Smooth muscle cell (in vitro differentiated cells): ENCODE data around the gene PDE10A. TPM values are rescaled to one million over a fixed set of nuclear protein-coding genes. Genes with fewer than 3 reads are reported as not detected.

Experiments used
- DNase-seq: peaks from one replicate; lab custom pipeline; 2025; ENCODE audit not compliant: unreplicated experiment; lab: John Stamatoyannopoulos, UW
- H2AFZ ChIP-seq: fragments of 200-600 bp; sonication (generic); 2 replicates; pipeline ENCODE4 v1.6.0; 2016; ENCODE audit warnings: antibody characterized with exemption, low read depth, mild to moderate bottlenecking
- H3F3A ChIP-seq: fragments of 200-600 bp; sonication (generic); 2 replicates; pipeline ENCODE4 v1.6.0; 2017; ENCODE audit warnings: antibody characterized with exemption, low read depth
- H3K27ac ChIP-seq: fragments of 200-600 bp; sonication (generic); 2 replicates; pipeline ENCODE4 v1.5.1; 2016; ENCODE audit warnings: low read depth, mild to moderate bottlenecking
- H3K27me3 ChIP-seq: fragments of 200-600 bp; sonication (generic); 2 replicates; pipeline ENCODE4 v1.6.1; 2016; ENCODE audit warnings: low read depth, mild to moderate bottlenecking
- H3K36me3 ChIP-seq: fragments of 200-600 bp; sonication (generic); 2 replicates; pipeline ENCODE4 v1.5.1; 2016; ENCODE audit warnings: low read depth
- H3K4me1 ChIP-seq: fragments of 200-600 bp; sonication (generic); 2 replicates; pipeline ENCODE4 v1.5.1; 2016; ENCODE audit warnings: low read depth
- H3K4me2 ChIP-seq: fragments of 200-600 bp; sonication (generic); 2 replicates; pipeline ENCODE4 v1.6.0; 2016; ENCODE audit warnings: mild to moderate bottlenecking
- H3K4me3 ChIP-seq: fragments of 200-600 bp; sonication (generic); 2 replicates; pipeline ENCODE4 v1.5.1; 2016; ENCODE audit warnings: mild to moderate bottlenecking
- H3K79me2 ChIP-seq: fragments of 200-600 bp; sonication (generic); 2 replicates; pipeline ENCODE4 v1.6.0; 2016; ENCODE audit warnings: low read depth, mild to moderate bottlenecking
- H3K9ac ChIP-seq: fragments of 200-600 bp; sonication (generic); 2 replicates; pipeline ENCODE4 v1.6.0; 2016; ENCODE audit warnings: low read depth
- H3K9me3 ChIP-seq: fragments of 200-600 bp; sonication (generic); replicated peaks from 2 replicates; pipeline ENCODE4 v1.5.1; 2016; ENCODE audit warnings: low read depth
- H4K20me1 ChIP-seq: fragments of 200-600 bp; sonication (generic); 2 replicates; pipeline ENCODE4 v1.6.0; 2016; ENCODE audit warnings: low read depth
- WGBS: methylation state at CpG from one replicate; pipeline ENCODE4 v1.1.7; 2016; ENCODE audit warnings: low lambda C conversion rate; 5-methylcytosine and 5-hydroxymethylcytosine counted together
- polyA plus RNA-seq: library from polyadenylated mRNA; unstranded; fragments of >200 nt; fragmentation: Nextera tagmentation; extraction: Ambion mirVana; gene quantifications from 2 replicates; pipeline ENCODE4 v1.2.1, GENCODE V29; 2016
- total RNA-seq: library from RNA; depleted of rRNA; stranded (reverse); fragments of >200 nt; gene quantifications from 2 replicates; pipeline ENCODE4 v1.2.3, GENCODE V29; 2014
- TF ChIP-seq, protein P1 (sequence below): fragments of 200-600 bp; sonication (generic); IDR thresholded peaks from 2 replicates; pipeline ENCODE4 v1.5.1; 2017; ENCODE audit warnings: borderline replicate concordance, mild to moderate bottlenecking, antibody characterized with exemption; ENCODE audit not compliant: insufficient read depth, poor library complexity, severe bottlenecking

Gene PDE10A
- total and polyA plus RNA-seq, 2 experiments from 2014 or later, result 2.0 to 5.6 TPM

DNA sequence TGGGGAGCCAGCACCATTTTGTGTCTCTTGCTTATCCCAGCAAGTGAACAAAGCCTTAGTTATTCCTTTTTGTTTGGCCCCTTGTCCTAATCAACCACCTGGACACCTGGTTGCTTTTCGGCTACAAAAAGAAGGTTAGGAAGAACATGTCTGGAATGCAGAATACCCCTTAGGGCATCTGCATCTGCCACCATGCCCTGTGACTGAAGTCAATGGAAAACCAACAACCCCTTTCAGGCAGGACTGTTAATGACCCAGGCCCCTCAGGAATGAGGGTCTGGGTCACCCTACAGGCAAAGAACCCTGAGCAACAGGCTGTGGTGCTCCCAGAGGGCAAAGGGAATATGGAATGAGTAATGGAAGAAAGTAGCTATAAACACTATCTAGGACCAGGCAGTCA, 78.5 kb downstream of the PDE10A start:
- TF ChIP-seq, protein P1, sequence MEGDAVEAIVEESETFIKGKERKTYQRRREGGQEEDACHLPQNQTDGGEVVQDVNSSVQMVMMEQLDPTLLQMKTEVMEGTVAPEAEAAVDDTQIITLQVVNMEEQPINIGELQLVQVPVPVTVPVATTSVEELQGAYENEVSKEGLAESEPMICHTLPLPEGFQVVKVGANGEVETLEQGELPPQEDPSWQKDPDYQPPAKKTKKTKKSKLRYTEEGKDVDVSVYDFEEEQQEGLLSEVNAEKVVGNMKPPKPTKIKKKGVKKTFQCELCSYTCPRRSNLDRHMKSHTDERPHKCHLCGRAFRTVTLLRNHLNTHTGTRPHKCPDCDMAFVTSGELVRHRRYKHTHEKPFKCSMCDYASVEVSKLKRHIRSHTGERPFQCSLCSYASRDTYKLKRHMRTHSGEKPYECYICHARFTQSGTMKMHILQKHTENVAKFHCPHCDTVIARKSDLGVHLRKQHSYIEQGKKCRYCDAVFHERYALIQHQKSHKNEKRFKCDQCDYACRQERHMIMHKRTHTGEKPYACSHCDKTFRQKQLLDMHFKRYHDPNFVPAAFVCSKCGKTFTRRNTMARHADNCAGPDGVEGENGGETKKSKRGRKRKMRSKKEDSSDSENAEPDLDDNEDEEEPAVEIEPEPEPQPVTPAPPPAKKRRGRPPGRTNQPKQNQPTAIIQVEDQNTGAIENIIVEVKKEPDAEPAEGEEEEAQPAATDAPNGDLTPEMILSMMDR, result no peak
- Histone ChIP-seq H3K79me2 (no peaks in the 10 kb centered on the region), H3F3A (no peaks in the 10 kb centered on the region), H3K27me3 (no peaks in the 10 kb centered on the region), H3K36me3 (no peaks in the 10 kb centered on the region), H3K9ac (no peak overlapping the region), H3K4me3 (no peak overlapping the region), H3K4me2 (no peak overlapping the region), H2AFZ (no peak overlapping the region), H3K9me3 (no peaks in the 10 kb centered on the region), H4K20me1 (no peaks in the 10 kb centered on the region), H3K4me1 (no peaks in the 10 kb centered on the region), H3K27ac (no peak overlapping the region)
- DNase-seq, result no peak
- WGBS, result 70% methylated on average over 1 of the region's 1 CpG

DNA sequence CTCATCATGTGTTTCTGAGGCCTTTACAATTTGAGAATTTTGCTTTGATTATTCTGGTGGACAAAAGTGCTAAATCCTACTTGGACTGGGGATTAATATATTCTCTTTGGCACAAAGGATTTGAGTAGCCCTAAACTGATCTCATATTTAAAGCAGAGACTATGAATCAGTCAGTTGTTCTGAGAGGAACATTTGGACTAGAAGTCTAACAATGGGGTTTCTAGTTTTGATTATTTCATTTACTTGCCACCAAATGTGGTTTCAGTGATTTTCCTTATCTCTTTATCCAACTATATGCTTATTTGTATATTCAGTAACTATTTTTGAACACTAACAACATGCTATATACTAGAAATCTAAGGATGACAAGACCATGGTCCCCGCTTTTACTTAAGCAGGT, 81.4 kb downstream of the PDE10A start:
- Histone ChIP-seq H3F3A (no peaks in the 10 kb centered on the region), H3K4me3 (no peak overlapping the region), H3K79me2 (no peaks in the 10 kb centered on the region), H3K4me1 (no peaks in the 10 kb centered on the region), H2AFZ (no peak overlapping the region), H4K20me1 (no peaks in the 10 kb centered on the region), H3K9me3 (no peaks in the 10 kb centered on the region), H3K27ac (no peak overlapping the region), H3K36me3 (no peaks in the 10 kb centered on the region), H3K4me2 (no peak overlapping the region), H3K27me3 (no peaks in the 10 kb centered on the region), H3K9ac (no peak overlapping the region)
- WGBS, result 97% methylated on average over 1 of the region's 1 CpG
- TF ChIP-seq, protein P1, result no peak
- no peak for DNase-seq

DNA sequence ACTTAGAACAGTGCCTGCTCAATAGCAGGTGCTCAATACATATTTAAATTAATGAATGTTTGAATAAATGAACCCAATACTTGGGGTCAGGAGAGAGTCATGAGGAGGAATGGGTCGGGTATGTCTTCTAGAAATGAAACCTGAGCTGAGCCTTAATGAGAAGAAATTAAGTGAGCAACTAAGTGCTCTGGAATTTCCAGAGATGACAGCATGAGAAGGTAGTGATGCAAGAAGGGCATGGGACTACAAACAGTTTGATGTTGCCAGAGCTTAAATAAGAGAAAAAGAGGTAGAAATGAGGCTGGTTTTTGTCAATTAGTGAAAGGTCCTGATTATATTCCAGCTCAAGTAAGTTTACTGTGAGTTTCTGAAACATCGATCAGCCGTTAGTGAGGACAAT, 82.9 kb downstream of the PDE10A start:
- H3K27me3 ChIP-seq, result no peaks in the 10 kb centered on the region
- H3K4me1 ChIP-seq, result no peaks in the 10 kb centered on the region
- H4K20me1 ChIP-seq, result no peaks in the 10 kb centered on the region
- TF ChIP-seq, protein P1, result no peak
- no peak overlapping the region for H3K27ac ChIP-seq
- no peaks in the 10 kb centered on the region for H3K9me3 ChIP-seq
- no peak overlapping the region for H3K9ac ChIP-seq
- no peaks in the 10 kb centered on the region for H3K79me2 ChIP-seq
- 81% methylated on average over 3 of the region's 3 CpGs for WGBS
- no peak for DNase-seq
- no peak overlapping the region for H2AFZ ChIP-seq
- H3K4me2 ChIP-seq, result no peak overlapping the region
- H3K36me3 ChIP-seq, result no peaks in the 10 kb centered on the region
- no peak overlapping the region for H3K4me3 ChIP-seq
- H3F3A ChIP-seq, result no peaks in the 10 kb centered on the region

DNA sequence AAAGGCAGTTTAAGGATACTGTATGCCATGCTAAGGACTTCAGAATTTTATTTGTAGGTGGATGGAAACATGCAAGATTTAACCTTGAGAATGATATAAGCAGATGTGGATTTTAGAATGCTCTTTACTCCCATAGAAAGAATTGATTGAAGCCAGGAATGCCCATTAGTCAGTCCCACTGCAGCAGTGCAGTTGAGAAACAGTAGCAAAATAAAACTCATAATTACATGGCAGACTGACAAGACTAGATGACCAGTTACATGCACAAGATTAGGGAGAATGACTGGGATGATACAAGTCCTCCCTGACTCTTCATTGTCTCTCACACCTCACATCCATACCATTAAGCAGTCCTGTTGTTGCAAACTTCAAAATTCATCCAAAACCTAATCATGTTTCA, 83.9 kb downstream of the PDE10A start:
- Histone ChIP-seq H3K79me2 (no peaks in the 10 kb centered on the region), H3K4me2 (no peak overlapping the region), H3K4me3 (no peak overlapping the region), H4K20me1 (no peaks in the 10 kb centered on the region), H3K27me3 (no peaks in the 10 kb centered on the region), H3K27ac (no peak overlapping the region), H3K9me3 (no peaks in the 10 kb centered on the region), H3F3A (no peaks in the 10 kb centered on the region), H3K9ac (no peak overlapping the region), H3K4me1 (no peaks in the 10 kb centered on the region), H3K36me3 (no peaks in the 10 kb centered on the region), H2AFZ (no peak overlapping the region)
- DNase-seq, result no peak
- TF ChIP-seq, protein P1, result no peak
